HTERT RPE-1 (cell line): ENCODE results near the gene DNM1.

Source experiments
- in situ Hi-C: fragments of 300-500 bp; cut with MboI; formaldehyde crosslinking; loops from 4 replicates; pipeline ENCODE4 v1.14.3; 2020; ENCODE audit warnings: low sequenced_read_pairs

The DNM1 gene

GRCh38 chr9:128298535-128299482 is 95.6 kb downstream of the DNM1 start:
- in situ Hi-C loops: no loop called here

- in situ Hi-C loops: no loop called here
Observed at GRCh38 chr9:128304136-128304970, 101.2 kb downstream of the DNM1 start.
